CD4-positive, alpha-beta T cell treated with Interleukin-15 for 4 hours (primary cell): Measurements from ENCODE around the gene LSMEM2.
A peak's percentile ranks its signal among the peaks of the same experiment; 100 is the strongest.
"Not testable (repeated sequence)": the region's sequence is repeated elsewhere in the genome, so short reads cannot be mapped to it uniquely, and the experiment has no call there.

Experiments used
- DNase-seq: peaks from one replicate; pipeline ENCODE4 v3.0.0-alpha.2; 2020; ENCODE audit warnings: low spot score

Gene LSMEM2

DNA sequence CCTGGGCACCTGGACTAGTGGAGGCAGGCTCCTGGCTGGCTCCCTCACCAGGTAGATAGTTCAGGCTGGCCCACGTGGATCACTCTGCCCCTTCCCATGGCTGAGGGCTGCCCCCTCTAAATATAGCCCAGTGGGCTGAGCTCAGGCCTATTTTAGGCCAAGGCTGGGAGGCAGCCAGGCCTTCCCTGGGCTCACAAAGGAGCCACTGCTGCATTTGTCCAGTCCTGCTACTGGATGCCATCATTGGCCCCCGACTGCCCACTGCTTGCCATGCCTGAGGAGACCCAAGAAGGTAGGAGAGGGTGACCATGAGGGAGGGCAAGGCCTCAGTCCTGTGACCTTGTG lies at the start of gene LSMEM2:
LSMEM2 (plus strand) TSS at position 208 of the 345 bp plus-strand sequence; CDS start at position 235, 27 bp downstream.
- DNase-seq: no peak

DNA sequence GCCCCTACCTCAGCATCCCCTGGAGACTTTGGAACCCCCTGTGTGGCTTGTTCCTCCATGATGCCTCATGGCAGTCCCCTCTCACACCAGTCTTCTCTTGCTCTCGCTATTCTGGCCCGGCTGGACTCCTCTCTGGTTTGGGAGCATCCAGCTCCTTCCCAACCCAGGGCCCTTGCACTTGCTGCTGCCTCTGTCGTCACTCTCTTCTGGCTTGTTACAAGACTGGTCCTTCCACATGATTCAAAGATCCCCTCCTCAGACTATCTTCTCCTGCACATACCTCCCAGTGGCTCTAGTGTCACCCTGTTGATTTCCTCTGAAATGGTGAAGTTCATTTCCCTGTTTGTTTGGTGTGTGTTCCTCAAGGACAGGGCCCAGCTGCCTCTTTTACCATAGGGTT lies 49.4 kb upstream of the LSMEM2 start:
- no peak for DNase-seq

GRCh38 chr3:50230104-50230793 lies 48.6 kb upstream of the LSMEM2 start:
- DNase-seq: no peak

- no peak for DNase-seq
Measured at GRCh38 chr3:50230794-50231125, 48.1 kb upstream of the LSMEM2 start.

- no peak for DNase-seq
Measured at GRCh38 chr3:50231581-50231980, 47.3 kb upstream of the LSMEM2 start.

- no peak for DNase-seq
Measured at GRCh38 chr3:50232303-50232702, 46.6 kb upstream of the LSMEM2 start.

GRCh38 chr3:50233176-50233575 lies 45.7 kb upstream of the LSMEM2 start:
- DNase-seq: no peak

DNA sequence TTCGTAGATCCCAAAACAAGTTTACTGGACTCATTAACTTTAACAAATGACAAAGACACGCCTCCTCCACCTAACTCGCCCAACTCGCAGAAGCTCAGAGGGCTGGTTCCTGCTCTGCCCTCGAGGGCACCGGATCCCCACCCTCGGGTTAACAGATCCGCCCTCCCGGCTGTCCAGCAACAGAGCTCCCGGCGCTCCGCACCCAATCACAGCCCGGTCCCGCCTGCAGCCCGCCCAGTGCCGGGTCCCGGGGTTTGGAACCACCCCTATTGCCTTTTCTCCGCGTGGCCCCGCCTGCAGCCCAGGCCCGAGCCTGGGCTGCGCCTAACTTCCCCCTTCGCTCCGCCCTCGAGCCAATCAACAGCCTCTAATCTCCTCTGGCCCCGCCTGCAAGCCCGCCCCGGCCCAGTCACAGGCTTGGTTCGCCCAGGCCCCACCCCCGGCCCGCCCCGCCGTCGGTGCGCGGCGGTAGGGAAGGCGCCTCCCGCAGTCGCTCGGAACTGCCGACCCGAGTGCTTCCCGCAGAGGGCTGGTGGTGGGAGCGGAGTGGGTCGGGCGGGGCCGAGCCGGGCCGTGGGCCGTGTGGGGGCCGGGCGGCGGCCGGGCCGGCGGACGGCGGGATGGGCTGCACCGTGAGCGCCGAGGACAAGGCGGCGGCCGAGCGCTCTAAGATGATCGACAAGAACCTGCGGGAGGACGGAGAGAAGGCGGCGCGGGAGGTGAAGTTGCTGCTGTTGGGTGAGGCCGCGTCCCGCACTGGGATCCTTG lies 43.0 kb upstream of the LSMEM2 start, which contains the start of gene GNAI2:
GNAI2 (plus strand) TSS at position 489 of the 768 bp plus-strand sequence; CDS start at position 621, 132 bp downstream.
- peak; percentile 99 for DNase-seq

DNA sequence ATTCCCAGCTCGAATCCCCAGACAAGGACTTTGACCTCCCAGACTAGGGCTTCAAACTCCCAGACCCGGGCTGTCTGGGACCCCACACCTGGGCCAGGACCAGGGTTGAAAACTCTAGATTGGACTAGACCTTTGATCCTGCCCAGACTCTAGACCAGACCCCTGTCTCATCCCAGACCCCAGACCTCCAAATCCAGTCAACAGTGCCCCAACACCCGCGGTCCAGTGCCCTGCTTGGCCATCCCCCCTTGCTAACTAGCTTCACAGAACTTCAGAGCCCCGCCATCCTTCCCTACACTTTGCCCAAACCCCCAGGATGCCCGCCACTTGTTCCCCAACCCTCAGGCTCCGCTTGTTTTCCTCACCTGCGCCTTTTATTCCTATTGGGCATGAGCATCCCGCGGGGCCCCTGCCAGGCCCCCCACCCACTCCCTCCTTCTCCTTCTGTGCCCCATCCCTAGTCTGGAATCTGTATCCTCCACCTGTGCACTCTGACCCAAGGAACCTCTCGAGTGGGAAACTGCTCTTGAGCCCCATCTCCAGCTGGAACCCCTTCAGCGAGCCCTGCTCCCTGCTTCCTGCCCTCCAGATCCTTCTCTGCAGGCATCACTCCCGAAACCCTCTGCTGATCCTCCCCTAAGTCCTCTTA lies 42.3 kb upstream of the LSMEM2 start:
- DNase-seq: no peak

- DNase-seq: no peak
Measured at GRCh38 chr3:50237133-50237651, 41.7 kb upstream of the LSMEM2 start.

DNA sequence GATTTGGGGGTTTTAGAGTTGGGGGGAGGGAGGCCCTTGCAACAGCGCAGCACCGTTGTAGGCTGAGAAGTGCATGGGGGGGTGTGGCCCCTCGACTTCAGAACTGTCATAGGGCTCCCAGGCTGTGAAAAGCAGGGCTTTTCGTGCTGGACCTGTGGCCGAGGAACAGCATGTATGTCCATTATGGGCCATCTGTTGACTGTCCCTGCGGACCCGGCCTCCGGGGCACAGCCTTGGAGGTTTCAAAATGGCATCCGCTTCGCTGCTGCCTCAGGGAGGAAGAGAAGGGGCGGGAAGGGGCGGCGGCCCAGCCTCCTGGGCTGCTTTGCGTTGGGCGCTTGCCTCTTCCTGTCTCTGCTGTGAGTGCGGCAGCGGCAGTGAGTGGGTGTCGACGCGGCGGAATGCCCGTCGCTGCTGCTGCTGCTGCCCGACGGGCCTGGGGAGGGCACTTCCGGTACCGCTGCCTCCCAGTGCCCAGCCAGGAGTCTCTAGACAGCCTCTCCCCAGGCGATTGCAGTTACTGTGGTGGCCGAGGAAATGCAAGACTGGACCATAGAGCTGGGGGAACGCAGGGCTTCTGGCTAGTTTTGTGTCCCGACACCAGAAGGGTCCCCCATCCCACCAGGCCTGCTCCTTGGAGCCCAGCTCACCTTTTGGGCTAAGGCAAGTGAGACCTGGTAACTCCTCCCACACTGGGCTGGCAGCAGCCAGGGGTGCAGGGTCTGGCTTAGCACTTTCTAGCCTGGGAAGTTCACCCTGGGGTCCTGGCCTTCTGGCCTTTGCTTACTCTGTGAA lies 40.9 kb upstream of the LSMEM2 start:
- peak; percentile 84 for DNase-seq

GRCh38 chr3:50238549-50239026 lies 40.3 kb upstream of the LSMEM2 start:
- DNase-seq: peak; percentile 31

DNA sequence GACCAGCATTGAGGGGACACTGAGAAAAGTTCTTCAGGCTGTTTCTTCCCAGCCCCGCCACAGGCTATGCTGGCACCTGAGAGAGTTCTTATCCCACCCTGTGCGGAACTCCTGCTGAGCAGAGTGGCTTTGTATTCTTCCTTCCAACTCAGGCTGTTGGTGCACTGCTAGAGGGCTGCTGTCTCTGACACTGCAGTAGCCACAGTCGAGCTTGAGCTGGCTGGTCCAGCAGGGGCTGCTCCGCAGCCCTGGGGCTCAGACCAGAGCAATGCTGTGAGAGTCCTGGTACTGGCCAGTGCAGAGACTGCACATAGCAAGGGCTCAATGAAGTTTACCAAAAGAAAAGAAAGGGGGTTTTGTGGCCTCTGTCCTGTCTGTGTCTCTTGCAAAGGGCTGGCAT lies 39.2 kb upstream of the LSMEM2 start:
- DNase-seq: no peak

DNA sequence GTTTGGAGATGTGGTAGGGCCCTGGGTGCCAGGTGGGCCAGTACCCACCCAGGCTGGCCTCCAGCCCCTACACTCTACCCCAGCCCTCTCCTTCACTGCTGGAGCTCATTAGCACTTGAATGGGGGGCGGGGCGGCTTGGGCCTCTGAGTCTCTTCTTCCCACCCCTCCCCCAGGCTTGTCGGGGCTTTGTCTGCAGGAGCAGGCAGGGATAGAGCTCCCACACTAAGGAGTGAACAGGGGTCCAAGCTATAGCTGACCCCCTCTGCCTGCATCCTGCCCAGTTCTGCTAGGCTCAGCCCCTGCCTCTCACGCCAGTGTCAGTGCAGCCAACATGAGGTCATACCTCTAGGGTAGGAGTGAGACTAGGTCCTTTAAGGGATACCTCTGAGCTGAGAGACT lies 37.7 kb upstream of the LSMEM2 start:
- no peak for DNase-seq

DNA sequence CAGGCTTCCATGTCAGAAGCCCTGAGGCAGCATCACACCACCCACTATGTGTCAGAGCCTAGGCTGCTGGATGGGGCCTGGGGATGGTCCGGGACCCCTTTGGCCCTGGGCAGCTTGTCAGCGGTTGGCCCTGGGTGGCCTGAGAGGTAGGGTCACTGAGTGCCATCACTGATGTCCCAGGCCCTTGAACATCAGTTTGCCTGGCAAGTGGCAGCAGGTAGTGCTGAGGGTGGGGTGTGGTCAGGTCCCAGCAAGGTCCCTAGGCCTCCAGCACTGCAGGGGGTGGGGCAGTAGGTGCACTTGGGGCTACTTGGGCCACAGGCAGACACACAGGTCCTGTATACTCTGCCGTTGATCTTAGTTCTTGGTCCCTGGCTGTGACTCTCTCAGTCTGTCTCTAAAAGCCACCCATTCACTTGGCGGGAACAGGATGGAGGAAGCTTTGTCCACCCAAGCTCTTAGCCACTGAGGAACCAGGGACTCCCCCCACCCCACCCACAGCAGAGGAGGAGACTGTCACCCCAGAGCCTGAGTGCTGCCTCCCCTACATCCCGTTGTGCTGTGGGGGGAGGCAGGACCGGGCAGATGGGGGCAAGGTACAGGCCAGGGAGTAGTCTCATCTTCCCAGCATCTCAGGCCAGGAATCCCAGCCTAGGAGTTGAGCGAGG lies 37.0 kb upstream of the LSMEM2 start:
- DNase-seq: no peak

- DNase-seq: peak; percentile 32
Measured at GRCh38 chr3:50242381-50242770, 36.5 kb upstream of the LSMEM2 start.

GRCh38 chr3:50242851-50243542 lies 35.9 kb upstream of the LSMEM2 start:
- DNase-seq: peak; percentile 34

DNA sequence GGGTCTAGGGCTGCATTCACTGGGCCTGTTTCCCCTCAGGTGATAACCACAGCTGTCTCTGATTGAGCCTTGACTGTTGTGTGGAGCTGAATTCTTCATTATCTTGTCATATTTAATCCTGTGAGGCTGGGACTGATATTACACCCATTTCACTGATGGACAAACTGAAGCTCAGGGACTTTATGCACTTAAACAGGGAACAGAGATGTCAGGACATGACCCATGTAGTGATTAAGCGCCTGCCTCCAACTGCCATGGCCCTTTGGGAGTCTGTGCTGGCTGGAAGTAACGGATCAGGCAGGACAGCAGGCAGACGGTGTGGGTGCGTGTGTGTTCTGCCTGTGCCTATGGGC lies 35.4 kb upstream of the LSMEM2 start:
- DNase-seq: no peak

DNA sequence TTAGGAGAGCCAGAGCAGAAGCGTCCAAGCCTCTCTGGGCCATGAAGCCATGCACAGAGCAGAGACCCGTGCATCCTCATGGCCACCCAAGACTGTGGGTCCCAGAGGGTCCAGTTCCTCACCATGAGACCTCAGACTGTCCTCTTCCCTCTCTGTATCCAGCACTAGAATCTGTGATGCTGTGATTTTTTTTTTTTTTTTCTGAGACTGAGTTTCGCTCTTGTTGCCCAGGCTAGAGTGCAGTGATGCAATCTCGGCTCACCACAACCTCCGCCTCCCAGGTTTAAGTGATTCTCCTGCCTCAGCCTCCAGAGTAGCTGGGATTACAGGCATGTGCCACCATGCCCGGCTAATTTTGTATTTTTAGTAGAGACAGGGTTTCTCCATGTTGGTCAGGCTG lies 34.1 kb upstream of the LSMEM2 start:
- DNase-seq: not testable (repeated sequence)

- no peak for DNase-seq
Measured at GRCh38 chr3:50245251-50245745, 33.6 kb upstream of the LSMEM2 start.
